Natural killer cell (primary cell): ENCODE measurements around the gene HMCN1. TPM values are rescaled to one million over a fixed set of nuclear protein-coding genes. Genes with fewer than 3 reads are reported as not detected.

Source experiments
- ATAC-seq, 3 donors: fragments of 150-1000 bp in 2 of 3; fragments of 200-7000 bp in 1 of 3; cut with Tn5 transposase; 1 replicate in 1 of 3; 2 replicates in 2 of 3; pipeline ENCODE4 v1.10.0; 2021; ENCODE audit warnings: mild to moderate bottlenecking in 2 of 3, moderate library complexity in 2 of 3
- DNase-seq, 2 donors: peaks; one replicate each; pipeline versions ENCODE4 v3.0.0 to v3.0.0-alpha.2; 2013 to 2021; ENCODE audit warnings: mixed read lengths in 1 of 2
- H3K27ac ChIP-seq: one replicate; pipeline ENCODE4 v1.5.1; 2013; ENCODE audit warnings: mild to moderate bottlenecking, low read length
- H3K27me3 ChIP-seq: one replicate; pipeline ENCODE4 v1.6.1; 2013; ENCODE audit warnings: low read length; ENCODE audit not compliant: control insufficient read depth, insufficient read depth
- H3K36me3 ChIP-seq: one replicate; pipeline ENCODE4 v1.6.1; 2013; ENCODE audit warnings: low read length; ENCODE audit not compliant: control insufficient read depth, insufficient read depth
- H3K4me1 ChIP-seq: one replicate; pipeline ENCODE4 v1.6.1; 2013; ENCODE audit warnings: low read length; ENCODE audit not compliant: control insufficient read depth, insufficient read depth
- H3K4me3 ChIP-seq: one replicate; pipeline ENCODE4 v1.5.1; 2013; ENCODE audit warnings: low read length
- H3K9me3 ChIP-seq: one replicate; pipeline ENCODE4 v1.6.1; 2013; ENCODE audit warnings: low read length; ENCODE audit not compliant: control insufficient read depth, insufficient read depth
- H3K27ac Mint-ChIP-seq, 2 donors: one replicate each; pipeline ENCODE4 v1.8.0; 2022; ENCODE audit warnings: mild to moderate bottlenecking in 2 of 2, mixed read lengths in 2 of 2, moderate library complexity in 1 of 2
- H3K27me3 Mint-ChIP-seq, 2 donors: one replicate each; pipeline ENCODE4 v1.8.0; 2022; ENCODE audit warnings: low read depth in 2 of 2, mixed read lengths in 2 of 2
- H3K36me3 Mint-ChIP-seq: one replicate; pipeline ENCODE4 v1.8.0; 2022; ENCODE audit warnings: mixed read lengths
- H3K4me1 Mint-ChIP-seq, 2 donors: one replicate each; pipeline ENCODE4 v1.8.0; 2022; ENCODE audit warnings: mixed read lengths in 2 of 2
- H3K4me3 Mint-ChIP-seq: one replicate; pipeline ENCODE4 v1.8.0; 2022; ENCODE audit warnings: mild to moderate bottlenecking, moderate library complexity, mixed read lengths
- H3K9me3 Mint-ChIP-seq, 2 donors: one replicate each; pipeline ENCODE4 v1.8.0; 2022; ENCODE audit warnings: mixed read lengths in 2 of 2
- WGBS: methylation state at CpG from one replicate; pipeline ENCODE4 v1.1.7; 2013; ENCODE audit warnings: missing lambda C conversion rate; ENCODE audit not compliant: insufficient coverage; 5-methylcytosine and 5-hydroxymethylcytosine counted together
- intact Hi-C: fragments of 100-400 bp; cut with micrococcal nuclease; formaldehyde crosslinking; loops from one replicate; pipeline ENCODE4 v1.14.2; 2022
- total RNA-seq, 4 donors: library from RNA; stranded (reverse); fragments of 120-200 nt in 1 of 4; gene quantifications; one replicate each; pipeline versions ENCODE4 v1.2.3 to v1.2.4, GENCODE V29; 2013 to 2022
- TF ChIP-seq, protein P1 (sequence below): fragments of 200-600 bp; IDR thresholded peaks from one replicate; pipeline ENCODE4 v1.8.0; 2022; ENCODE audit warnings: antibody characterized with exemption

Gene HMCN1
- total RNA-seq, 3 donors from 2014 or later (not counting 1 experiment from before 2014, with no cell fraction given) = 0.02 to 0.45 (median 0.39) TPM

DNA sequence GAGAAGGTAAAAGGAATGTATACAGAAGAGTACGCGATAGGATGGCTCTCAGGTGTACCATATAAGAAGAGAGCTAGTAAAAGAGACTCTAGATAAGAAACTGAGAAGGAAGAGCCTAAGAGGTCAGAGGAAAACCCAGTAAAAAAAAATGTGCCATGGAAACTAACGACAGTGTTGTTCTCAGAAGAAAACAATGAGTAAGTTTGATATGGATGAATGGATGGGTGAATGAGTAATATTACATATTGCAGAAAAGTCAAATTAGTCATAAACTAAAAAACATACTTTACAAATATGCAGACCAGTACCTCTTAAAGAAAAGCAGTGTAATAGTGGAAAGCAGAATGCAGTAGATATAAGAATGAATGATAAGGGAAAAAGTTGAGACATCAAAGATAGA, 316.2 kb downstream of the HMCN1 start:
- Histone ChIP-seq H3K9me3 (no peaks in the 10 kb centered on the region), H3K36me3 (no peaks in the 10 kb centered on the region), H3K4me3 (no peak overlapping the region), H3K27ac (no peak overlapping the region), H3K27me3 (no peaks in the 10 kb centered on the region), H3K4me1 (no peaks in the 10 kb centered on the region)
- Mint-ChIP-seq H3K27me3 (peaks cover 0 to 2% of the 10 kb centered on the region in 2 donors), H3K9me3 (peaks cover 3 to 7% of the 10 kb centered on the region in 2 donors), H3K36me3 (no peaks in the 10 kb centered on the region), H3K4me1 (no peaks in the 10 kb centered on the region), H3K4me3 (no peak overlapping the region), H3K27ac (no peak overlapping the region)
- 87% methylated on average over 3 of the region's 3 CpGs for WGBS
- intact Hi-C loops = no loop called here
- TF ChIP-seq, protein P1, sequence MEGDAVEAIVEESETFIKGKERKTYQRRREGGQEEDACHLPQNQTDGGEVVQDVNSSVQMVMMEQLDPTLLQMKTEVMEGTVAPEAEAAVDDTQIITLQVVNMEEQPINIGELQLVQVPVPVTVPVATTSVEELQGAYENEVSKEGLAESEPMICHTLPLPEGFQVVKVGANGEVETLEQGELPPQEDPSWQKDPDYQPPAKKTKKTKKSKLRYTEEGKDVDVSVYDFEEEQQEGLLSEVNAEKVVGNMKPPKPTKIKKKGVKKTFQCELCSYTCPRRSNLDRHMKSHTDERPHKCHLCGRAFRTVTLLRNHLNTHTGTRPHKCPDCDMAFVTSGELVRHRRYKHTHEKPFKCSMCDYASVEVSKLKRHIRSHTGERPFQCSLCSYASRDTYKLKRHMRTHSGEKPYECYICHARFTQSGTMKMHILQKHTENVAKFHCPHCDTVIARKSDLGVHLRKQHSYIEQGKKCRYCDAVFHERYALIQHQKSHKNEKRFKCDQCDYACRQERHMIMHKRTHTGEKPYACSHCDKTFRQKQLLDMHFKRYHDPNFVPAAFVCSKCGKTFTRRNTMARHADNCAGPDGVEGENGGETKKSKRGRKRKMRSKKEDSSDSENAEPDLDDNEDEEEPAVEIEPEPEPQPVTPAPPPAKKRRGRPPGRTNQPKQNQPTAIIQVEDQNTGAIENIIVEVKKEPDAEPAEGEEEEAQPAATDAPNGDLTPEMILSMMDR = no peak
- ATAC-seq = no peak
- DNase-seq = no peak

DNA sequence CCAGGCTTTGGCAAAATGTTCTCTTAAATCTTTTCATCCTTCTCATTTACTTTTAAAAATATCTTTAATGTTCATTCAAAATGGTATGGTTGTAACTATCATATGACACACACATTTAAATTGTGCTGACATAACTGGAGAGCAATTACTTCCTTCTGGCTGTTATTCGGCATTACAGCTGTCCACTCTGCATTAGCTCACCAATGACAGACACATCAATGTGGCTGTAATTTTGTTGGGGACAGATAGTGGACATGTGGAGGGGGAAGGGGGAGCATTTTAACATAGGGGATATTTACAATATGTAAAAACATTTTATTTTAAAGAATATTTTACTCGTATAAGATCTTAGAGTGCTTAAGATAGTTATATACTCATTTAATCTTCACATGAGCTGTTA, 319.8 kb downstream of the HMCN1 start:
- Mint-ChIP-seq H3K9me3 (peaks cover 3 to 4% of the 10 kb centered on the region in 2 donors), H3K36me3 (no peaks in the 10 kb centered on the region), H3K27me3 (peaks cover 0 to 2% of the 10 kb centered on the region in 2 donors), H3K27ac (no peak overlapping the region), H3K4me3 (no peak overlapping the region), H3K4me1 (no peaks in the 10 kb centered on the region)
- H3K36me3 ChIP-seq = no peaks in the 10 kb centered on the region
- no peak overlapping the region for H3K4me3 ChIP-seq
- H3K27ac ChIP-seq = no peak overlapping the region
- WGBS = no CpG with 5 or more reads among the region's 2 CpGs
- H3K9me3 ChIP-seq = no peaks in the 10 kb centered on the region
- TF ChIP-seq, protein P1 = no peak
- H3K4me1 ChIP-seq = no peaks in the 10 kb centered on the region
- intact Hi-C loops = no loop called here
- no peaks in the 10 kb centered on the region for H3K27me3 ChIP-seq
- ATAC-seq = no peak
- DNase-seq = no peak

DNA sequence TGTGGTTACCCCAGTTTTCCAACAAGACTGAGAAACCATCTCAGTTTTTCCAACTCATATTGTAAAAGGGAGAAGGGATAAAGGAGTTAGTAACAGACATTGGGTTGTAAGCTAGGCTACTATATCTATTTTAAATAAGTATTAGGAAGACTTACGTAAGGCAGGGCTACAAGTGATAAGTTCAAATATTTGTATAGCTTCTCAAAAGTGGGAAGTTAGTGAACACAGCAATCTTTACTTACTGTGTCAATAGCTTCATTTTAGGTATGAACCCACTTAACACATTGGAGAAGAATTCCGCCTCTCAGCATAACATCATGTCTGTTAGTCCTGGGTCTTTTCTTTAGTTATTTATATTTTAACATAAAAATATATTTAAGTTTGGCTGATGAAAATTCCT, 320.7 kb downstream of the HMCN1 start:
- H3K27ac ChIP-seq = no peak overlapping the region
- no CpG with 5 or more reads among the region's 2 CpGs for WGBS
- H3K27me3 Mint-ChIP-seq = peaks cover 0 to 2% of the 10 kb centered on the region in 2 donors
- peaks cover 3 to 4% of the 10 kb centered on the region in 2 donors for H3K9me3 Mint-ChIP-seq
- H3K4me1 Mint-ChIP-seq = no peaks in the 10 kb centered on the region
- intact Hi-C loops = no loop called here
- ATAC-seq = no peak
- H3K36me3 ChIP-seq = no peaks in the 10 kb centered on the region
- H3K27me3 ChIP-seq = no peaks in the 10 kb centered on the region
- no peaks in the 10 kb centered on the region for H3K36me3 Mint-ChIP-seq
- TF ChIP-seq, protein P1 = no peak
- no peak overlapping the region for H3K4me3 ChIP-seq
- no peak overlapping the region for H3K4me3 Mint-ChIP-seq
- no peak for DNase-seq
- no peaks in the 10 kb centered on the region for H3K4me1 ChIP-seq
- no peaks in the 10 kb centered on the region for H3K9me3 ChIP-seq
- no peak overlapping the region for H3K27ac Mint-ChIP-seq

DNA sequence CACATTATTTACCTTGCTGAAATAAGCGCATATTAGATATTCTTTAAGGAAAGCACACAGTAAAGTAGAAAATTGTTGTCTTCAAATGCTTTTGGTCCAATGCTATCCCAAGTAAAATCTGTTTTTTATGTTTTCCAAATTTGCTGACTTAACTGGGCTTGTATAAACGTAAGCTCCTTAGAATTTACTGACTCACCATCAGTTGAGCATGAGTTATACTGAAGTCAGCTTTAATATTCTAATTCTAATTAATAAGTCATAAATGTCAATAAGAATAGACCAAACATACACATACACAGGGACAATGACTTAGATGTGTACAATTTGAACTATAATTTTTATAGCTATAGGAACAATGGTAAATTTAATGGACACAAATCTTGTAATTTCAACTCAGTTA, 321.7 kb downstream of the HMCN1 start:
- Histone ChIP-seq H3K27me3 (no peaks in the 10 kb centered on the region), H3K27ac (no peak overlapping the region), H3K9me3 (no peaks in the 10 kb centered on the region), H3K4me3 (no peak overlapping the region), H3K4me1 (no peaks in the 10 kb centered on the region), H3K36me3 (no peaks in the 10 kb centered on the region)
- Mint-ChIP-seq H3K36me3 (no peaks in the 10 kb centered on the region), H3K4me3 (no peak overlapping the region), H3K4me1 (no peaks in the 10 kb centered on the region), H3K9me3 (peaks cover 2 to 3% of the 10 kb centered on the region in 2 donors), H3K27me3 (peaks cover 0 to 2% of the 10 kb centered on the region in 2 donors), H3K27ac (no peak overlapping the region)
- DNase-seq (no peak), ATAC-seq (no peak)
- intact Hi-C loops = no loop called here
- 0% methylated on average over 1 of the region's 2 CpGs for WGBS
- TF ChIP-seq, protein P1 = no peak
